ENCODE data around the gene OR1L8.

DNA sequence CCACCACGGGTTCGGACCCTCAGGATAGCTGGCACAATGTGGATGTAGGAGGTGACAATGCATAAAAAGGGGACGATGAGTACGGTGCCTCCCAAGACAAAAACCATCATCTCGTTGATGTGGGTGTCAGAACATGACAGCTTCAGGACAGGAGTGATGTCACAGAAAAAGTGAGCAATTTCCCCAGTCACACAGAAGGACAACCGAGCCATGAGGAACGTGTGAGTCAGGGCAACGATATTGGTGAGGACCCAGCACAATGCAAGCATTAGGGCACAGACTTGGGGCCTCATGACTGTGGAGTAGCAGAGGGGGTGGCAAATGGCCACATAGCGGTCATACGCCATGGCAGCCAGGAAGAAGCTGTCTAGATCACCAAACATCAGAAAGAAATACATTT, 56.6 kb downstream of the OR1L8 start:
- TF ChIP-seq POLR2AphosphoS5 (IDR thresholded peaks at IDR 0.05; ENCODE audit: low read depth, low read length) (no peak), TAF1 (IDR thresholded peaks at IDR 0.05; ENCODE audit: borderline replicate concordance, low read depth, low read length) (no peak)
